SK-N-SH (cell line): ENCODE data around the gene CBFA2T3. TPM values are rescaled to one million over a fixed set of nuclear protein-coding genes. Genes with fewer than 3 reads are reported as not detected.

Experiments used
- CTCF ChIA-PET: fragments of 300-600, 350-600 bp; formaldehyde crosslinking; extraction: SDS; loops from one replicate; lab custom pipeline; 2021; lab: Yijun Ruan, JAX
- POLR2A ChIA-PET: fragments of 350-600 bp; sonication (Branson Sonifier 250); formaldehyde crosslinking; extraction: SDS; loops from one replicate; lab custom pipeline; 2020; ENCODE audit warnings: antibody characterized with exemption, inconsistent platforms; lab: Yijun Ruan, JAX
- DNase-seq: peaks from one replicate; pipeline ENCODE4 v3.0.0; 2012
- H2AFZ ChIP-seq: fragments of 200-600 bp; sonication (generic); 2 replicates; pipeline ENCODE4 v1.8.1; 2016; ENCODE audit warnings: antibody characterized with exemption, mild to moderate bottlenecking, low read depth
- H3F3A ChIP-seq: fragments of 200-600 bp; sonication (generic); replicated peaks from 2 replicates; pipeline ENCODE3; 2016; ENCODE audit warnings: antibody characterized with exemption, mild to moderate bottlenecking; ENCODE audit not compliant: insufficient read depth
- H3K27ac ChIP-seq, 2 experiments: fragments of 200-500 bp in 1 of 2; fragments of 200-600 bp in 1 of 2; sonication (Bioruptor generic) in 1 of 2; sonication (generic), shearing (Covaris generic) in 1 of 2; 2 replicates each; pipeline versions ENCODE4 v1.5.1 to v1.6.1; 2014 to 2016; ENCODE audit warnings: low read depth in 2 of 2, inconsistent platforms in 1 of 2, low read length in 1 of 2, mild to moderate bottlenecking in 1 of 2, mixed read lengths in 1 of 2
- H3K27me3 ChIP-seq: fragments of 200-600 bp; sonication (generic), shearing (Covaris generic); 2 replicates; pipeline ENCODE4 v1.6.1; 2016; ENCODE audit warnings: mixed run types; ENCODE audit not compliant: insufficient read depth
- H3K36me3 ChIP-seq, 2 experiments: fragments of 200-500 bp in 1 of 2; fragments of 200-600 bp in 1 of 2; sonication (Bioruptor generic) in 1 of 2; sonication (generic) in 1 of 2; replicated peaks in 1 of 2; 2 replicates each; pipeline versions ENCODE3 to v1.5.1; 2014 to 2016; ENCODE audit warnings: low read length in 1 of 2, mild to moderate bottlenecking in 1 of 2; ENCODE audit not compliant: insufficient read depth in 2 of 2, control insufficient read depth in 1 of 2
- H3K4me1 ChIP-seq, 2 experiments: fragments of 200-500 bp in 1 of 2; fragments of 200-600 bp in 1 of 2; sonication (Bioruptor generic) in 1 of 2; sonication (generic), shearing (Covaris generic) in 1 of 2; 2 replicates each; pipeline versions ENCODE4 v1.5.1 to v1.6.1; 2014 to 2016; ENCODE audit warnings: low read depth in 1 of 2, low read length in 1 of 2, mixed run types in 1 of 2; ENCODE audit not compliant: insufficient read depth in 2 of 2, control insufficient read depth in 1 of 2
- H3K4me2 ChIP-seq: fragments of 200-600 bp; sonication (generic), shearing (Covaris generic); 2 replicates; pipeline ENCODE4 v1.6.1; 2017; ENCODE audit warnings: mixed run types
- H3K4me3 ChIP-seq, 2 experiments: fragments of 200-500 bp in 1 of 2; fragments of 200-600 bp in 1 of 2; sonication (Bioruptor generic) in 1 of 2; sonication (generic), shearing (Covaris generic) in 1 of 2; 2 replicates each; pipeline versions ENCODE4 v1.5.1 to v1.8.1; 2014 to 2016; ENCODE audit warnings: low read depth in 2 of 2, inconsistent platforms in 1 of 2, low read length in 1 of 2, mild to moderate bottlenecking in 1 of 2, mixed read lengths in 1 of 2, moderate library complexity in 1 of 2
- H3K79me2 ChIP-seq: fragments of 200-600 bp; sonication (generic); 2 replicates; pipeline ENCODE4 v1.8.1; 2017; ENCODE audit warnings: mild to moderate bottlenecking; ENCODE audit not compliant: insufficient read depth
- H3K9ac ChIP-seq: fragments of 200-600 bp; sonication (generic); 2 replicates; pipeline ENCODE4 v1.6.1; 2017; ENCODE audit warnings: mixed run types
- H3K9me2 ChIP-seq: fragments of 200-600 bp; sonication (generic); 2 replicates; pipeline ENCODE4 v1.6.1; 2017; ENCODE audit warnings: mixed run types
- H3K9me3 ChIP-seq: fragments of 200-600 bp; sonication (generic); 2 replicates; pipeline ENCODE4 v1.6.1; 2017; ENCODE audit warnings: mixed run types, mild to moderate bottlenecking, moderate library complexity
- H4K20me1 ChIP-seq: fragments of 200-600 bp; sonication (generic); 2 replicates; pipeline ENCODE4 v1.6.1; 2017; ENCODE audit warnings: mild to moderate bottlenecking, mixed run types; ENCODE audit not compliant: insufficient read depth
- CTCF ChIP-seq: fragments of 200-600 bp; sonication (generic); IDR thresholded peaks from 2 replicates; pipeline ENCODE4 v1.6.1; 2017; ENCODE audit warnings: antibody characterized with exemption, mild to moderate bottlenecking, moderate library complexity
- ELF1 ChIP-seq: IDR thresholded peaks from 2 replicates; pipeline ENCODE4 v1.4.0; 2012
- EP300 ChIP-seq, 2 experiments: IDR thresholded peaks; 2 replicates each; pipeline versions ENCODE4 v1.4.0 to v1.6.1; 2012; ENCODE audit warnings: borderline replicate concordance in 1 of 2, low read depth in 1 of 2, low read length in 1 of 2
- EZH2phosphoT487 ChIP-seq: fragments of 200-600 bp; sonication (generic); IDR thresholded peaks from 2 replicates; pipeline ENCODE4 v1.6.1; 2017; ENCODE audit warnings: low read depth, mixed run types, mild to moderate bottlenecking, antibody characterized with exemption, moderate library complexity, borderline replicate concordance
- FOSL2 ChIP-seq: IDR thresholded peaks from 2 replicates; pipeline ENCODE4 v1.4.0; 2012; ENCODE audit warnings: low read depth, mild to moderate bottlenecking, moderate library complexity, borderline replicate concordance
- FOXJ3 ChIP-seq: sonication (generic); formaldehyde crosslinking; IDR thresholded peaks from 2 replicates; pipeline ENCODE4 v1.5.1; 2020; ENCODE audit warnings: mild to moderate bottlenecking, missing genetic modification reagents
- GATA2 ChIP-seq: sonication (generic); formaldehyde crosslinking; IDR thresholded peaks from 2 replicates; pipeline ENCODE4 v1.5.0; 2020; ENCODE audit warnings: mild to moderate bottlenecking, missing genetic modification reagents
- IRF3 ChIP-seq: fragments of 150-350 bp; IDR thresholded peaks from 2 replicates; pipeline ENCODE4 v1.6.1; 2016; ENCODE audit warnings: mild to moderate bottlenecking, low read depth, low read length
- NFIC ChIP-seq: IDR thresholded peaks from 2 replicates; pipeline ENCODE4 v1.4.0; 2012; ENCODE audit warnings: borderline replicate concordance
- NRF1 ChIP-seq: IDR thresholded peaks from 2 replicates; pipeline ENCODE4 v1.6.1; 2012; ENCODE audit warnings: low read depth, mild to moderate bottlenecking, low read length
- RCOR1 ChIP-seq: fragments of 150-350 bp; IDR thresholded peaks from 2 replicates; pipeline ENCODE4 v1.6.1; 2017; ENCODE audit warnings: antibody characterized with exemption, low read length
- SIN3A ChIP-seq: IDR thresholded peaks from 2 replicates; pipeline ENCODE4 v1.6.1; 2012; ENCODE audit warnings: low read depth, mild to moderate bottlenecking, low read length, moderate library complexity, borderline replicate concordance
- SMC3 ChIP-seq: IDR thresholded peaks from 2 replicates; pipeline ENCODE4 v1.6.1; 2012; ENCODE audit warnings: low read depth, low read length, improper control_type of control experiment
- TCF12 ChIP-seq: IDR thresholded peaks from 2 replicates; pipeline ENCODE4 v1.4.0; 2012
- USF1 ChIP-seq: IDR thresholded peaks from 2 replicates; pipeline ENCODE4 v1.4.0; 2012; ENCODE audit warnings: low read depth, borderline replicate concordance
- YY1 ChIP-seq: IDR thresholded peaks from 2 replicates; pipeline ENCODE4 v1.4.0; 2012; ENCODE audit warnings: low read depth, mild to moderate bottlenecking
- ZBTB33 ChIP-seq: IDR thresholded peaks from 2 replicates; pipeline ENCODE4 v1.4.0; 2012; ENCODE audit warnings: low read depth, borderline replicate concordance
- WGBS: methylation state at CpG from one replicate; pipeline ENCODE4 v1.1.6; 2017; ENCODE audit warnings: low lambda C conversion rate; 5-methylcytosine and 5-hydroxymethylcytosine counted together
- polyA plus RNA-seq, 3 experiments: library from polyadenylated mRNA; depleted of rRNA; stranded (reverse); fragments of >200 nt; gene quantifications; 2 replicates each; pipeline ENCODE4 v1.2.3, GENCODE V29; 2012
- TF ChIP-seq, protein P1 (sequence below): IDR thresholded peaks from 2 replicates; pipeline ENCODE4; 2012
- TF ChIP-seq, protein P2 (sequence below): IDR thresholded peaks from 2 replicates; pipeline ENCODE4 v1.6.1; 2012; ENCODE audit warnings: mild to moderate bottlenecking, low read depth, low read length, moderate library complexity
- TF ChIP-seq, protein P3 (sequence below): fragments of 150-350 bp; IDR thresholded peaks from 2 replicates; pipeline ENCODE4 v1.6.1; 2017; ENCODE audit warnings: antibody characterized with exemption, low read length, low read depth, borderline replicate concordance

CBFA2T3 gene
- polyA plus RNA-seq, 1 of the 3 experiments (the other 2 are of a cell fraction) = not detected

DNA sequence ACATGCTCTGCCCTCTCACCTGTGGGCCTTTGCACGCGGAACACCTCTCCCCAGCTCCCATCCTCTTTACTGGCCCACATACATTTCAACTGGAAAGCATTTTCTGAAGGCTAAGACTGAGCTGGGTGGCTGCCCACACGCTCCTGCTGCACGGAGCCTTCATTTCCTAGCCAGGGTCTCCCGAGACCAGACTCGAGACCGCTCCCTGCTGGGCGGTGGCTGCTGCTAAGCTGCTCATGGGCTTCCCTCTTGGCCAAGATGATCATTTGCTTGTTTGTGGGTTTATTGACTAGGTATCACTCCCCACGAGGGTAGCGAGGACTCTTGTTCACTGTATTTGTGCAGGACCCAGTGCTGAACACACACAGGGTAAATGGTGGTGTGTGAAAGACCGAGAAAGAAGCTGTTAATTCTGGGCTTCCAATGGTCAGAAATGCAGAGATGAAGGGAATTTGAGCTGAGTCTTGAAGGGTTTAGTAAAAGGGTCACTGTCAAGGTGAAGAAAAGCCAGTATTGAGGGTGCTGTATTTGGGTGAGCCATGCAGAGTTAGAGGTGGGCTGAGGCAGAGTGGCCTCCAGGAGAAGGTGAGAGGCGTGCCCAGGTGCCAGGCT lies 119.2 kb downstream of the CBFA2T3 start:
- peaks cover 3 to 36% of the 10 kb centered on the region in 2 experiments for H3K36me3 ChIP-seq
- peaks cover 20% of the 10 kb centered on the region for H3K79me2 ChIP-seq
- H3K4me1 ChIP-seq = peaks cover 5 to 15% of the 10 kb centered on the region in 2 experiments; a peak in 1 of 4 replicates
- peak overlapping the region; percentile 91 for H2AFZ ChIP-seq
- no peaks in the 10 kb centered on the region for H3K9me3 ChIP-seq
- CTCF ChIA-PET = interaction anchor here (0.6 to 3.1 kb wide), 37 partner anchors 8 to 358 kb away, joined by 3 to 42 read pairs (median 4); partner anchors contain the start of genes APRT and PABPN1L
- WGBS = 26% methylated on average over 6 of the region's 12 CpGs
- peak; percentile 88 for DNase-seq
- peak overlapping the region; percentile 99 for H3K4me2 ChIP-seq
- H3K27me3 ChIP-seq = no peaks in the 10 kb centered on the region
- H4K20me1 ChIP-seq = 0 out of 2 replicates have a peak, but pooled peaks cover 11% of the 10 kb centered on the region
- POLR2A ChIA-PET = interaction anchor here (0.9 to 1.7 kb wide), 2 partner anchors 40 to 46 kb away, joined by 3 to 7 read pairs; partner anchors contain the start of gene APRT
- peaks cover 12% of the 10 kb centered on the region for H3F3A ChIP-seq
- H3K9me2 ChIP-seq = no peaks in the 10 kb centered on the region
- peak overlapping the region; percentile 85 for H3K9ac ChIP-seq
- peak overlapping the region; percentile 90 to 98 for H3K4me3 ChIP-seq
- peak overlapping the region in 1 of 2 experiments; percentile 39; a peak in 2 of 4 replicates for H3K27ac ChIP-seq
- TF ChIP-seq FOXJ3 (CRISPR knock-in tag) (no peak), TCF12 (no peak), NFIC (no peak), EP300 (IDR thresholded peaks at IDR 0.05; ENCODE audit: borderline replicate concordance in 1 of 2, low read depth in 1 of 2, low read length in 1 of 2) (no peak), NRF1 (no peak), FOSL2 (no peak), EZH2phosphoT487 (no peak), RCOR1 (0 out of 2 replicates have a peak, but pooled peaks have one; percentile 14), CTCF (peak; percentile 74), USF1 (0 out of 2 replicates have a peak, but pooled peaks have one; percentile 11), SMC3 (peak; percentile 60), ZBTB33 (no peak), SIN3A (no peak), ELF1 (no peak), YY1 (no peak), GATA2 (no peak), IRF3 (no peak)
- TF ChIP-seq, protein P1, sequence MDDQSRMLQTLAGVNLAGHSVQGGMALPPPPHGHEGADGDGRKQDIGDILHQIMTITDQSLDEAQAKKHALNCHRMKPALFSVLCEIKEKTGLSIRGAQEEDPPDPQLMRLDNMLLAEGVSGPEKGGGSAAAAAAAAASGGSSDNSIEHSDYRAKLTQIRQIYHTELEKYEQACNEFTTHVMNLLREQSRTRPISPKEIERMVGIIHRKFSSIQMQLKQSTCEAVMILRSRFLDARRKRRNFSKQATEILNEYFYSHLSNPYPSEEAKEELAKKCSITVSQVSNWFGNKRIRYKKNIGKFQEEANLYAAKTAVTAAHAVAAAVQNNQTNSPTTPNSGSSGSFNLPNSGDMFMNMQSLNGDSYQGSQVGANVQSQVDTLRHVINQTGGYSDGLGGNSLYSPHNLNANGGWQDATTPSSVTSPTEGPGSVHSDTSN = no peak
- TF ChIP-seq, protein P2, sequence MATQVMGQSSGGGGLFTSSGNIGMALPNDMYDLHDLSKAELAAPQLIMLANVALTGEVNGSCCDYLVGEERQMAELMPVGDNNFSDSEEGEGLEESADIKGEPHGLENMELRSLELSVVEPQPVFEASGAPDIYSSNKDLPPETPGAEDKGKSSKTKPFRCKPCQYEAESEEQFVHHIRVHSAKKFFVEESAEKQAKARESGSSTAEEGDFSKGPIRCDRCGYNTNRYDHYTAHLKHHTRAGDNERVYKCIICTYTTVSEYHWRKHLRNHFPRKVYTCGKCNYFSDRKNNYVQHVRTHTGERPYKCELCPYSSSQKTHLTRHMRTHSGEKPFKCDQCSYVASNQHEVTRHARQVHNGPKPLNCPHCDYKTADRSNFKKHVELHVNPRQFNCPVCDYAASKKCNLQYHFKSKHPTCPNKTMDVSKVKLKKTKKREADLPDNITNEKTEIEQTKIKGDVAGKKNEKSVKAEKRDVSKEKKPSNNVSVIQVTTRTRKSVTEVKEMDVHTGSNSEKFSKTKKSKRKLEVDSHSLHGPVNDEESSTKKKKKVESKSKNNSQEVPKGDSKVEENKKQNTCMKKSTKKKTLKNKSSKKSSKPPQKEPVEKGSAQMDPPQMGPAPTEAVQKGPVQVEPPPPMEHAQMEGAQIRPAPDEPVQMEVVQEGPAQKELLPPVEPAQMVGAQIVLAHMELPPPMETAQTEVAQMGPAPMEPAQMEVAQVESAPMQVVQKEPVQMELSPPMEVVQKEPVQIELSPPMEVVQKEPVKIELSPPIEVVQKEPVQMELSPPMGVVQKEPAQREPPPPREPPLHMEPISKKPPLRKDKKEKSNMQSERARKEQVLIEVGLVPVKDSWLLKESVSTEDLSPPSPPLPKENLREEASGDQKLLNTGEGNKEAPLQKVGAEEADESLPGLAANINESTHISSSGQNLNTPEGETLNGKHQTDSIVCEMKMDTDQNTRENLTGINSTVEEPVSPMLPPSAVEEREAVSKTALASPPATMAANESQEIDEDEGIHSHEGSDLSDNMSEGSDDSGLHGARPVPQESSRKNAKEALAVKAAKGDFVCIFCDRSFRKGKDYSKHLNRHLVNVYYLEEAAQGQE = no peak
- TF ChIP-seq, protein P3, sequence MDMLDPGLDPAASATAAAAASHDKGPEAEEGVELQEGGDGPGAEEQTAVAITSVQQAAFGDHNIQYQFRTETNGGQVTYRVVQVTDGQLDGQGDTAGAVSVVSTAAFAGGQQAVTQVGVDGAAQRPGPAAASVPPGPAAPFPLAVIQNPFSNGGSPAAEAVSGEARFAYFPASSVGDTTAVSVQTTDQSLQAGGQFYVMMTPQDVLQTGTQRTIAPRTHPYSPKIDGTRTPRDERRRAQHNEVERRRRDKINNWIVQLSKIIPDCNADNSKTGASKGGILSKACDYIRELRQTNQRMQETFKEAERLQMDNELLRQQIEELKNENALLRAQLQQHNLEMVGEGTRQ = no peak
